H1 (cell line): ENCODE data around the gene KHSRP. TPM values are rescaled to one million over a fixed set of nuclear protein-coding genes. Genes with fewer than 3 reads are reported as not detected.

ENCODE experiments used
- CHD1 ChIP-seq: IDR thresholded peaks from 2 replicates; pipeline ENCODE4 v1.6.1; 2012; ENCODE audit warnings: low read depth, low read length, improper control_type of control experiment
- CHD7 ChIP-seq: fragments of 300-600 bp; sonication (generic); IDR thresholded peaks from 2 replicates; pipeline ENCODE4 v1.7.1; 2012; ENCODE audit warnings: low read length, moderate library complexity, mild to moderate bottlenecking, inconsistent platforms; ENCODE audit not compliant: insufficient replicate concordance
- HDAC2 ChIP-seq, 2 experiments: fragments of 300-600 bp in 1 of 2; sonication (generic) in 1 of 2; IDR thresholded peaks; 2 replicates each; pipeline ENCODE4 v1.6.1; 2011 to 2012; ENCODE audit warnings: low read depth in 2 of 2, low read length in 2 of 2, mild to moderate bottlenecking in 2 of 2, moderate library complexity in 2 of 2, borderline replicate concordance in 1 of 2, inconsistent platforms in 1 of 2
- JUN ChIP-seq: IDR thresholded peaks from 2 replicates; pipeline ENCODE4 v1.6.1; 2011; ENCODE audit warnings: low read depth, mild to moderate bottlenecking, improper control_type of control experiment, low read length
- PHF8 ChIP-seq: fragments of 200-600 bp; sonication (generic); conservative IDR thresholded peaks from 2 replicates; pipeline ENCODE4 v1.7.1; 2012; ENCODE audit warnings: low read depth, mild to moderate bottlenecking, inconsistent platforms, low read length, moderate library complexity
- POLR2AphosphoS5 ChIP-seq: IDR thresholded peaks from 2 replicates; pipeline ENCODE4 v1.6.1; 2011; ENCODE audit warnings: low read depth, low read length
- SAP30 ChIP-seq: fragments of 300-600 bp; sonication (generic); IDR thresholded peaks from 2 replicates; pipeline ENCODE4 v1.7.1; 2012; ENCODE audit warnings: low read length, moderate library complexity, mild to moderate bottlenecking, inconsistent platforms; ENCODE audit not compliant: insufficient read depth, insufficient replicate concordance
- SIN3A ChIP-seq, 2 experiments: IDR thresholded peaks in 1 of 2; conservative IDR thresholded peaks in 1 of 2; 2 replicates each; pipeline ENCODE4 v1.6.1; 2011 to 2012; ENCODE audit warnings: low read length in 2 of 2, improper control_type of control experiment in 1 of 2, low read depth in 1 of 2, mild to moderate bottlenecking in 1 of 2
- TAF1 ChIP-seq: IDR thresholded peaks from 2 replicates; pipeline ENCODE4 v1.6.1; 2011; ENCODE audit warnings: mild to moderate bottlenecking, low read depth, low read length
- ZNF274 ChIP-seq: IDR thresholded peaks from 2 replicates; pipeline ENCODE4 v1.7.0; 2012; ENCODE audit warnings: low read length, borderline replicate concordance; ENCODE audit errors: extremely low read depth
- polyA plus RNA-seq, 7 experiments: library from polyadenylated mRNA; depleted of rRNA in 3 of 7; stranded (reverse) in 5 of 7; unstranded in 2 of 7; fragments of >200 nt in 5 of 7; fragments of 200-250 nt in 2 of 7; gene quantifications; 1 replicate in 5 of 7; 2 replicates in 1 of 7; 4 replicates in 1 of 7; pipeline versions ENCODE4 v1.2.1 to v1.2.3, GENCODE V29; 2011 to 2013; ENCODE audit warnings: missing spikeins in 2 of 7, mixed read lengths in 2 of 7
- total RNA-seq: library from RNA; stranded (reverse); fragmentation: NEBNext Ultra II Directional; extraction: Animal tissue kit (Norgen Biotek cat#: 25700); gene quantifications from 2 replicates; pipeline ENCODE4 v1.2.1, GENCODE V29; 2021

The KHSRP gene
- total and polyA plus RNA-seq, 2 of the 8 experiments (the other 6 are each of a cell fraction or from before 2014, with no cell fraction given), result 143 to 573 TPM

GRCh38 chr19:6473647-6474046, 49.0 kb upstream of the KHSRP start (continued):
- TF ChIP-seq CHD7, result no peak
- TF ChIP-seq TAF1, result no peak
- TF ChIP-seq SAP30, result no peak
- no peak for TF ChIP-seq SIN3A (conservative IDR thresholded peaks at IDR 0.05 in 1 of 2, IDR thresholded peaks at IDR 0.05 in 1 of 2; ENCODE audit: low read depth in 1 of 2, low read length in 2 of 2)
- no peak for TF ChIP-seq JUN
- no peak for TF ChIP-seq POLR2AphosphoS5
- TF ChIP-seq ZNF274, result no peak
- no peak for TF ChIP-seq CHD1
- TF ChIP-seq HDAC2 (IDR thresholded peaks at IDR 0.05; ENCODE audit: borderline replicate concordance in 1 of 2, low read depth in 2 of 2, low read length in 2 of 2), result no peak
- TF ChIP-seq PHF8, result no peak
- TF ChIP-seq, all 59 proteins: peak for 0
